ENCODE results near the gene RYR1.
"Not testable (repeated sequence)": the region's sequence is repeated elsewhere in the genome, so short reads cannot be mapped to it uniquely, and the experiment has no call there.

Gene RYR1

DNA sequence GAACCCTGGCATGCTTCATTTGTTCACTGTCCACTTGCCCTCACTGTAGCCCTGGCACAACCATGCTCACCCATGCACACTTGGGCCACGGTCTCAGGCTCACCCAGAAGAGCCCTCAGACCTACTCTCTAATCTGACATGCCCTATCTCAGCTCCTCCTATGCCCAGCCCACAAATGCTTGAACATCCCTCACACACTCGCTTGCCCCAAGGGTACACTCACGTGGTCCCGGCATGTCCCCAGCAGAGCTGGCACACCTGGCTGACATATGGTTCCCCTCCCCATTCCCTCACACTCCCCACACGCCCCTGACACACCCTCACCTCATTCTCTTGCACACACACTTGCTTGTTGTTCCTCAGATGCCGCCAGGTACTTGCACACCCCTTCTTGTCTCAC, 128.6 kb downstream of the RYR1 start:
- DNase-seq (ENCODE audit: low read depth): no peak
- H3K4me3 ChIP-seq (ENCODE audit: low read length): no peak overlapping the region
- TF ChIP-seq CTCF (conservative IDR thresholded peaks at IDR 0.05; ENCODE audit: low read depth, low read length): no peak

DNA sequence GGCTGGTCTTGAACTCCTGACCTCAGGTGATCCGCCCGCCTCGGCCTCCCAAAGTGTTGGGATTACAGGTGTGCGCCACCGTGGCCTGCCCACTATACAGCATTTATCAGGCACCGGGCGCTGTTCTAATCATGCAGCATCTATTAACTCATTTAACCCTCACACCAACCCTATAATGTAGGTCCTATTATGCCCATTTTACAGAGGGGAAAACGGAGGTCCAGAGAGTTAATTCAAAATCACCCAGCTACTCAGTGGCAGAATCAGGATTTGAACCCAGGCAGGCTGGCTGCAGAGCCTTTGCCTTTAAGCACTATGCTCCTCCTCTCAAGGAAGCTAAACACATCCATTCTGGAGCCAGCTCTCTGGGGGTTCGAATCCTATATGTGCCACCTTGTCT, 130.0 kb downstream of the RYR1 start:
- H3K4me3 ChIP-seq (ENCODE audit: low read length): no peak overlapping the region
- no peak for TF ChIP-seq CTCF (conservative IDR thresholded peaks at IDR 0.05; ENCODE audit: low read depth, low read length)
- DNase-seq (ENCODE audit: low read depth): no peak

- no peak for DNase-seq (ENCODE audit: low read depth)
- H3K4me3 ChIP-seq (ENCODE audit: low read length): no peak overlapping the region
- no peak for TF ChIP-seq CTCF (conservative IDR thresholded peaks at IDR 0.05; ENCODE audit: low read depth, low read length)
These were observed 131.6 kb downstream of the RYR1 start for GRCh38 chr19:38564981-38565690.

- DNase-seq (ENCODE audit: low read depth): no peak
- no peak overlapping the region for H3K4me3 ChIP-seq (ENCODE audit: low read length)
- no peak for TF ChIP-seq CTCF (conservative IDR thresholded peaks at IDR 0.05; ENCODE audit: low read depth, low read length)
These were observed 132.2 kb downstream of the RYR1 start for GRCh38 chr19:38565691-38566105.

GRCh38 chr19:38569368-38569983, 136.0 kb downstream of the RYR1 start:
- TF ChIP-seq CTCF (conservative IDR thresholded peaks at IDR 0.05; ENCODE audit: low read depth, low read length): no peak
- DNase-seq (ENCODE audit: low read depth): no peak
- no peak overlapping the region for H3K4me3 ChIP-seq (ENCODE audit: low read length)

DNA sequence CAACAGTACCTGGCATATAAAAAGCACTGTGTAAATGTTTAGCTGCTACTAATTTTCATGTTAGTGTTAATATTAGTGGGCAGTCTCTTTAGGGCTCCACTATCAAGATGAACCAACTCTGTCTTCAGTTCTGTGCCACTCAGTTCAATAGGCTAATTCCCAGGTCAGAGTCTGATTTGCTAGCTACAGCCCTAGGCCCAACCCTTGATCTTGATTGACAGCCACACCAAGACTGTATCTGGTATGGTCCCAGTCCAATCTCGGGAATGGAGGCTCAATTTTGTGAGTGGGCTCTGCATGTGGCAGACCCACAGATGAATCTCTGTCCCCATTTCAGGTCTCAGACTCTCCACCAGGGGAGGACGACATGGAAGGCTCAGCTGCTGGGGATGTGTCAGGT, 138.2 kb downstream of the RYR1 start:
- TF ChIP-seq CTCF (conservative IDR thresholded peaks at IDR 0.05; ENCODE audit: low read depth, low read length): no peak
- no peak for DNase-seq (ENCODE audit: low read depth)
- no peak overlapping the region for H3K4me3 ChIP-seq (ENCODE audit: low read length)

GRCh38 chr19:38577826-38578225, 144.3 kb downstream of the RYR1 start:
- TF ChIP-seq CTCF (conservative IDR thresholded peaks at IDR 0.05; ENCODE audit: low read depth, low read length): no peak
- DNase-seq (ENCODE audit: low read depth): no peak
- H3K4me3 ChIP-seq (ENCODE audit: low read length): no peak overlapping the region

DNA sequence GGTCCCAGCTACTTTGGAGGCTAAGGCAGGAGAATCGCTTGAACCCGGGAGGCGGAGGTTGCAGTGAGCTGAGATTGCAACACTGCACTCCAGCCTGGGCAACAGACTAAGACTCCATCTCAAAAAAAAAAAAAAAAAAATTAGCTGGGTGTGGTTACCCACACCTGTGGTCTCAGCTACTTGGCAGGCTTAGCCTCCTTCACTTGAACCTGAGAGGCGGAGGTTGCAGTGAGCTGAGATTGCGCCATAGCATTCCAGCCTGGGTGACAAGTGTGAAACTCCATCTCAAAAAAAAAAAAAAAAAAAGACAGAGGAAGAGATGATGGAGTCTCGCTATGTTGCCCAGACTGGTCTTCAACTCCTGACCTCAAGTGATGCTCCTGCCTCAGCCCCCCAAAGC, 145.8 kb downstream of the RYR1 start:
- H3K4me3 ChIP-seq (ENCODE audit: low read length); DNase-seq (ENCODE audit: low read depth): not testable (repeated sequence)
